Panc1 (cell line): ENCODE measurements around the gene S1PR1. TPM values are rescaled to one million over a fixed set of nuclear protein-coding genes. Genes with fewer than 3 reads are reported as not detected.
"Not testable (repeated sequence)": the region's sequence is repeated elsewhere in the genome, so short reads cannot be mapped to it uniquely, and the experiment has no call there.

Experiments
- ATAC-seq: fragments of 200-7000 bp; cut with Tn5 transposase; 2 replicates; pipeline ENCODE4 v1.9.1; 2020; ENCODE audit warnings: mild to moderate bottlenecking, moderate library complexity
- BruUV-seq: library from RNA; stranded (reverse); fragments of 400-500 nt; replicated peaks from 2 replicates; lab custom pipeline; 2021; lab: Mats Ljungman, UMichigan
- CTCF ChIA-PET: fragments of 300-600 bp; sonication (Branson Sonifier 250); formaldehyde crosslinking; loops from one replicate; lab custom pipeline; 2022; ENCODE audit warnings: antibody characterized with exemption; lab: Charles Lee
- POLR2A ChIA-PET: fragments of 300-600 bp; sonication (Branson Sonifier 250); formaldehyde crosslinking; loops from one replicate; lab custom pipeline; 2022; ENCODE audit warnings: antibody characterized with exemption; lab: Charles Lee
- DNase-seq: peaks from one replicate; pipeline ENCODE4 v3.0.0-alpha.2; 2010; ENCODE audit warnings: low read depth, low spot score
- H3K27ac ChIP-seq: 2 replicates; pipeline ENCODE4 v1.5.1; 2011; ENCODE audit warnings: mild to moderate bottlenecking, low read length, inconsistent platforms
- H3K27me3 ChIP-seq: fragments of 200-500 bp; sonication (Bioruptor generic); 2 replicates; pipeline ENCODE4 v1.6.0; 2014; ENCODE audit warnings: low read length, inconsistent platforms; ENCODE audit not compliant: control insufficient read depth, insufficient read depth
- H3K36me3 ChIP-seq: fragments of 200-500 bp; sonication (Bioruptor generic); 2 replicates; pipeline ENCODE4 v1.5.1; 2014; ENCODE audit warnings: inconsistent platforms, mild to moderate bottlenecking, low read length, moderate library complexity; ENCODE audit not compliant: control insufficient read depth, insufficient read depth
- H3K4me1 ChIP-seq: 2 replicates; pipeline ENCODE4 v1.5.1; 2011; ENCODE audit warnings: inconsistent platforms, mild to moderate bottlenecking, low read length, moderate library complexity; ENCODE audit not compliant: control insufficient read depth, insufficient read depth
- H3K4me3 ChIP-seq, 2 experiments: 2 replicates each; pipeline ENCODE4 v1.5.1; 2011 to 2012; ENCODE audit warnings: low read depth in 2 of 2, low read length in 2 of 2, mild to moderate bottlenecking in 2 of 2, inconsistent platforms in 1 of 2, moderate library complexity in 1 of 2
- H3K9me3 ChIP-seq: fragments of 200-500 bp; sonication (Bioruptor generic); 2 replicates; pipeline ENCODE4 v1.5.1; 2014; ENCODE audit warnings: low read depth, mild to moderate bottlenecking, inconsistent platforms, low read length, moderate library complexity; ENCODE audit not compliant: control insufficient read depth, insufficient read depth
- POLR2AphosphoS5 ChIP-seq: IDR thresholded peaks from 2 replicates; pipeline ENCODE4 v1.6.1; 2012; ENCODE audit warnings: mild to moderate bottlenecking, low read depth, low read length, moderate library complexity
- REST ChIP-seq, 2 experiments: IDR thresholded peaks; 2 replicates each; pipeline ENCODE4 v1.6.1; 2011 to 2012; ENCODE audit warnings: low read depth in 2 of 2, control low read depth in 1 of 2, low read length in 1 of 2, mild to moderate bottlenecking in 1 of 2, moderate library complexity in 1 of 2; ENCODE audit not compliant: insufficient read depth in 1 of 2
- SIN3A ChIP-seq: IDR thresholded peaks from 2 replicates; pipeline ENCODE4 v1.6.1; 2012; ENCODE audit warnings: low read depth, mild to moderate bottlenecking, low read length, moderate library complexity, borderline replicate concordance; ENCODE audit not compliant: insufficient read depth
- TCF7L2 ChIP-seq: IDR thresholded peaks from 2 replicates; pipeline ENCODE4 v1.6.1; 2011; ENCODE audit warnings: mild to moderate bottlenecking, low read depth, low read length, inconsistent platforms
- in situ Hi-C: cut with HindIII; loops from 2 replicates; pipeline ENCODE4 v1.10.0; 2016; ENCODE audit warnings: low sequenced_read_pairs, low pct_unique_long_range_greater_than_20kb
- intact Hi-C: fragments of 100-400 bp; cut with micrococcal nuclease; formaldehyde crosslinking; loops from one replicate; pipeline ENCODE4 v1.10.0; 2022; ENCODE audit not compliant: unreplicated experiment
- total RNA-seq: library from RNA; stranded (reverse); gene quantifications from one replicate; pipeline ENCODE4 v1.2.1, GENCODE V29; 2021; ENCODE audit not compliant: unreplicated experiment
- TF ChIP-seq, protein P1 (sequence below): fragments of 450-650 bp; IDR thresholded peaks from 2 replicates; pipeline ENCODE4 v1.5.1; 2017; ENCODE audit warnings: mild to moderate bottlenecking

Gene S1PR1
- total RNA-seq, 1 experiment from 2014 or later = 0.41 TPM

- intact Hi-C loops (no loop called here), in situ Hi-C loops (no loop called here)
- H3K4me3 ChIP-seq = no peak overlapping the region
- H3K9me3 ChIP-seq = no peaks in the 10 kb centered on the region
- ChIA-PET CTCF (no interaction called here), POLR2A (no interaction called here)
- H3K27ac ChIP-seq = no peak overlapping the region
- H3K27me3 ChIP-seq = no peaks in the 10 kb centered on the region
- no peaks in the 10 kb centered on the region for H3K36me3 ChIP-seq
- DNase-seq (no peak), ATAC-seq (no peak)
- TF ChIP-seq TCF7L2 = no peak
- TF ChIP-seq POLR2AphosphoS5 = no peak
- TF ChIP-seq SIN3A = no peak
- TF ChIP-seq, protein P1, sequence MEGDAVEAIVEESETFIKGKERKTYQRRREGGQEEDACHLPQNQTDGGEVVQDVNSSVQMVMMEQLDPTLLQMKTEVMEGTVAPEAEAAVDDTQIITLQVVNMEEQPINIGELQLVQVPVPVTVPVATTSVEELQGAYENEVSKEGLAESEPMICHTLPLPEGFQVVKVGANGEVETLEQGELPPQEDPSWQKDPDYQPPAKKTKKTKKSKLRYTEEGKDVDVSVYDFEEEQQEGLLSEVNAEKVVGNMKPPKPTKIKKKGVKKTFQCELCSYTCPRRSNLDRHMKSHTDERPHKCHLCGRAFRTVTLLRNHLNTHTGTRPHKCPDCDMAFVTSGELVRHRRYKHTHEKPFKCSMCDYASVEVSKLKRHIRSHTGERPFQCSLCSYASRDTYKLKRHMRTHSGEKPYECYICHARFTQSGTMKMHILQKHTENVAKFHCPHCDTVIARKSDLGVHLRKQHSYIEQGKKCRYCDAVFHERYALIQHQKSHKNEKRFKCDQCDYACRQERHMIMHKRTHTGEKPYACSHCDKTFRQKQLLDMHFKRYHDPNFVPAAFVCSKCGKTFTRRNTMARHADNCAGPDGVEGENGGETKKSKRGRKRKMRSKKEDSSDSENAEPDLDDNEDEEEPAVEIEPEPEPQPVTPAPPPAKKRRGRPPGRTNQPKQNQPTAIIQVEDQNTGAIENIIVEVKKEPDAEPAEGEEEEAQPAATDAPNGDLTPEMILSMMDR = no peak
- TF ChIP-seq REST (IDR thresholded peaks at IDR 0.05; ENCODE audit: insufficient read depth in 1 of 2, low read depth in 2 of 2, low read length in 1 of 2) = no peak
- H3K4me1 ChIP-seq = no peaks in the 10 kb centered on the region
- no TSS peak for BruUV-seq
These were observed 48.5 kb upstream of the S1PR1 start for GRCh38 chr1:101188331-101188730.

GRCh38 chr1:101188968-101189367, 47.9 kb upstream of the S1PR1 start:
- CTCF ChIA-PET, H3K4me1 ChIP-seq, H3K9me3 ChIP-seq, DNase-seq, POLR2A ChIA-PET, H3K27ac ChIP-seq, in situ Hi-C loops, ATAC-seq, H3K27me3 ChIP-seq, H3K4me3 ChIP-seq, H3K36me3 ChIP-seq, intact Hi-C loops, BruUV-seq: not testable (repeated sequence)

DNA sequence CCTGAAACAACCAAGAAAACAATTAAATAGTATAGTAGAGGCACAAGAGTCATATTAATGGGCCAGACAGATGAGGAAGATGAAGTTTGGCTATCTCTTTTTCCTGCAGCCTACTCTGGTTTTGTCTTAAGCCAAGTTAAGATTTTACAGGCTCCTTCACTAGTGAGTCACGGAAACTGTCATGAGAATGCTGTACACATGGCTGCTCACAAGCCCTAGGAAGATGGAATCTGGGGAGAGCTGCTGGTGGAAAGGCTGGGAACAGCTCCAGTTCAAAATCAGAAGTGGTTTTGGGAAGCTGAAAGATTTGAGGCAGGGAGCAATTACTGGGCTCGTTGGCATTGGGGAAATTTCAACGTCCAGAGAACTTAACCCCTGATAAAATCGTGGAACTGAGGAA, 46.4 kb upstream of the S1PR1 start:
- DNase-seq (no peak), ATAC-seq (no peak)
- H3K36me3 ChIP-seq = no peaks in the 10 kb centered on the region
- BruUV-seq = no TSS peak
- H3K27ac ChIP-seq = no peak overlapping the region
- no peaks in the 10 kb centered on the region for H3K4me1 ChIP-seq
- H3K27me3 ChIP-seq = no peaks in the 10 kb centered on the region
- ChIA-PET CTCF (no interaction called here), POLR2A (no interaction called here)
- intact Hi-C loops (no loop called here), in situ Hi-C loops (no loop called here)
- TF ChIP-seq, protein P1 = no peak
- TF ChIP-seq TCF7L2 (no peak), REST (IDR thresholded peaks at IDR 0.05; ENCODE audit: insufficient read depth in 1 of 2, low read depth in 2 of 2, low read length in 1 of 2) (no peak), SIN3A (no peak), POLR2AphosphoS5 (no peak)
- no peak overlapping the region for H3K4me3 ChIP-seq
- no peaks in the 10 kb centered on the region for H3K9me3 ChIP-seq
